Left ventricle myocardium superior (tissue), 1 donor: ENCODE results near the gene OR1K1. TPM values are rescaled to one million over a fixed set of nuclear protein-coding genes. Genes with fewer than 3 reads are reported as not detected.
"Not testable (repeated sequence)": the region's sequence is repeated elsewhere in the genome, so short reads cannot be mapped to it uniquely, and the experiment has no call there.

Source experiments
- ATAC-seq: fragments of 200-7000 bp; cut with Tn5 transposase; one replicate; pipeline ENCODE4 v1.9.1; 2020; ENCODE audit warnings: mild to moderate bottlenecking, moderate library complexity
- DNase-seq: peaks from one replicate; pipeline ENCODE4 v3.0.0-alpha.2; 2020
- intact Hi-C: fragments of 100-400 bp; cut with micrococcal nuclease; formaldehyde crosslinking; loops from one replicate; pipeline ENCODE4 v1.11.0; 2022
- total RNA-seq: library from RNA; stranded (reverse); fragmentation: NEBNext Ultra II Directional; extraction: Animal tissue kit (Norgen Biotek cat#: 25700); gene quantifications from one replicate; pipeline ENCODE4 v1.2.1, GENCODE V29; 2021
- donor health status: DM: no; HTN: yes; CAD: no; lungs with severe emphysema.

The OR1K1 gene
- total RNA-seq, 1 donor from 2014 or later: not detected

DNA sequence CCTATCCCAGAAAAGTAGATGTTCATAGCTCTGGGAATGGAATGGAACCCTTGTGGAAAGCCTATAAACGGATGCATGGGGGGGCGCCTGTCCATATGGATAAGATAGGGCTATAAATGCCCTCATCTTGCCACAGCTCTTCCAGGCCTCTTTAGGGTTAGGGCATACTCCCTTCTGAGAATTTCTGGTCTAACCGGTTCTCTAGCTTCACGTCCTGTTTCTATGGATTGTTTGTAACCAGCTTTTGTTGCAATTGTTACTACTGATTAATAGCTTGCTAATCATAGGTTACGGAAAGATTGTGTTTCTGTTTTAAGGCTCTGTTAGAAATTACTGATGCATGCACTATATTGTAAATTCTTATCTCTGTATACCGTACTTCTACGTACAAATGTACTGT is 9.3 kb downstream of the OR1K1 start:
- intact Hi-C loops, ATAC-seq: not testable (repeated sequence)

DNA sequence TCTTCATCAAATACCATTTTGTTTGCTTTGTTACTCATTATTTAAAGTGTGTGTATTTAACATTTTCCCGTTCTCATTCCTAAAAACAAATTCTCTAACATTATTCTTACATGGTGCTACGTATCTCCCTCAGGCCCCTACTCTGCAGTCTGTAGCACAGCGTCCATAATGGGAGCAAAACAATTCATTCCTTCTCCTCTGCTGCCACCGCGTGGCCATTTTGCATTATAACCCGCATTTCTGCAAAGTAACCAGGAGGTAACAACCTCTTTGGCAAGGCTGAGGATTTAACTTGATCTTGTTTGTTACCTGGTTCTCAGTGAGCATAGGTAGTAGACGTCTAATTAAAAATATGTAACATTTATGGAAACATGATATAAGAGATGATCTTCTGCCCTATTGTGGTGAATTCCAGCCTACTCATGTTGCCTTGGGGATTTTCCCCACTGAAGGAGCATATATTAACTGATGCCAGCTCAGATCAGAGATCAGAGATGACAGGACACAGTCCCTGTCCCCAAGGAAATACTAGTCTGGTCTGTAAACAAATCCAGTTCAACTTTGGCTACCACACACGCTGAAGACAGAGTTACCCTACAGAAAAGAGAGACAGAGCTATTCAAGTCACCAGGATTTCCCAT is 10.5 kb downstream of the OR1K1 start:
- peak; percentile 65 for DNase-seq
- intact Hi-C loops: loop anchor here (2.0 kb wide), 1 partner anchor 346 kb away; no protein-coding TSS in a partner anchor
- peak; percentile 88 for ATAC-seq

More for the DNA sequence above, 9.3 kb downstream of the OR1K1 start:
- not testable (repeated sequence) for DNase-seq

DNA sequence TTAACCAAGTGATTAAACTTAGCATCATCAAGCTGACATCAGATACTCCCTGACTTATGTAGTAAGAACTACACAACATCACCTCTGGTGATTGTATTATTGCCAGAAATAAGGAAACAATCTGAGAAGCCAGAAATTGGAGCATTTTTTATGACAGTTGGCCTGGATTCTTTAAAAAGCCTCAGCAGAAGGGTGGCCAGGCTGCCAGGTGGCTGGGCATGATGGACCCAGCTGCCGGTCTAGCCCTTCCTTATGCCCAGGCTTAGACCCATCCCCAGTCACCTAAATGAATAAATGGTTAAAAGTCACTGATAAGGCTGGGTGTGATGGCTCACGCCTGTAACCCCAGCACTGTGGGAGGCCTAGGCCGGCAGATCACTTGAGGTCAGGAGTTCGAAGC is 12.8 kb downstream of the OR1K1 start:
- DNase-seq (no peak), ATAC-seq (no peak)
- intact Hi-C loops: no loop called here

GRCh38 chr9:122814545-122814944 is 14.6 kb downstream of the OR1K1 start:
- intact Hi-C loops: no loop called here

GRCh38 chr9:122815544-122815943 is 15.6 kb downstream of the OR1K1 start:
- intact Hi-C loops: no loop called here
- ATAC-seq (no peak), DNase-seq (no peak)

More at GRCh38 chr9:122814545-122814944, 14.6 kb downstream of the OR1K1 start:
- ATAC-seq: no peak
- no peak for DNase-seq

- intact Hi-C loops: no loop called here
- DNase-seq (peak; percentile 55), ATAC-seq (peak; percentile 71)
Measured at GRCh38 chr9:122816163-122816867, 16.4 kb downstream of the OR1K1 start.

DNA sequence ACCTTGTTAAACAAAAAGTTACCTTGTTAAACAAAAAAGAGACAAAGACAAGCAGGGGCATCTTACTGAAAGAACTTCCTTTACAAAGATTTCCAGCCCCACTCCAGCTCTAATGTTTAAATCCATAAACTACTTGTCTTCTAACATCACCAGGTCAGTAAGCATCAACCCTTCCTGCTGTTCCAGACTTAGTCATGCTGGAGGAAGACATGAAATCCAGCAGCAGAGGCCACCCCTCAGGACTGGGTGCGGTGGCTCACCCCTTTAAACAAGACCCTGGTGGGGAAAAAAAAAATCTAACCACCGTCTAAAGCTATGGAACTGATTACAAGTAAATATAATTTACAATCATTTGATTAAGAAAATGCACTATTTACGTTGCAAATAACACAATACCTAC is 19.4 kb downstream of the OR1K1 start:
- DNase-seq: no peak
- no peak for ATAC-seq
- intact Hi-C loops: no loop called here

DNA sequence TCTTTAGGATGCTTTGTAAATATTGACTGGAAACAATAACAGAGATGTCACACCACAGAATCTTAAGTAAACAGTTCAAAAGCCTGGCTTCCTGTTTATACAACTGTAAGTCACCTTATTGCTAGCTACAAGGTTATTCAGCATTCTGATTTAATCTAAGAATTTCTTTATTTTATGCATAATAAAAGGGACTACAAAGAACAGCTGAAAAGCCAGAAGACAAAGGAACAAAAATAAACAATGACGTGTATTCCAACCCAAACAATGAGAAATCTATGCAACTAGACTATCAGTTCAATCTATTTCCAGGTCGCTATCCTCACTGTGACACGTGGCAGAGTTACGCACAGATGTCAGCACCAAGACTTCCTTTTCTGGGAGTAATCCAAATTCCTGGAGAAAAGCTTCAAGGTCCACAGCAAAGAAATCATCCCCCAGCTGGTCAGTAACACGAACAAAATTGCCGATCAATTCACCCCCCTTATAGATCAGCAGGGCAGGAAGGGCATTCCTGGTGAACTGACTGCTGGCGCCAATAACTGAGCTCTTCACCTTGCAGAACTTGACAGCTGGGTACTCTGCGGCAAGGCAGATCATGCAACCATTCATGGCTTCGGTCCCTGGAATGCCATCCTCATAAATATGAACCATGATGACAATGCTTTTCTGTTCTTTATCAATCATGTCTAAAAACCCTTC is 20.0 kb downstream of the OR1K1 start:
- intact Hi-C loops: no loop called here
- no peak for ATAC-seq
- no peak for DNase-seq

GRCh38 chr9:122820490-122820845 is 20.5 kb downstream of the OR1K1 start:
- no peak for DNase-seq
- ATAC-seq: no peak
- intact Hi-C loops: no loop called here

DNA sequence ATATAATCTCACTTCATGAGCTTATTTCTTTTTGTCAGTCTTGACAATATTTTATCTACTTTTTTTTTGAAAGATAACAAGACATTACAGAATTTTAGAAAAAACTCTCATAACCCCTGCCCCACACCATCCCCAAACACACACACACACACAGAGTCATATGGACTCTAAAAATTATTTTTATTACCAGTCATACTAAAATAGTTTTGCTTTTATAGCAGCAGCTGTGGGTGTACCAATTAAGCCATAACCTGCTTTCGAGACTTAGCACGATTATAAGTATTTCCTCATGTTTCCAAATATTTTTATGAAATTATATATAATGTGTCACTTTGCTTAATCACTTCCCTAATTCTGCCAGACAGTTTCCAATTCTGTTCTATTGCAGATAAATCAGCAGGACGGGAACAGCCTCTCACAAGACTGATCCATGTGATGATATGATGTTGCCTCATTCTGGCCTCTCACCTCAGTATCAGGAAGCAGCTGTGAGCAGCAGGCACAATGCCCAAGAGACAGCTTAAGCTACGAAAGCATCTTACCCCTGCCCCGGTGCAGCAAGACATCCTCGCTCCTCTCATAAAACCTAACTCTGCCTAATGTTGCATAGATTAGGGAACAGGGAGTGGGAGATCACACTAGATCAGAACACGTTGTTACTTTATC is 21.5 kb downstream of the OR1K1 start:
- DNase-seq (no peak), ATAC-seq (peak; percentile 61)
- intact Hi-C loops: no loop called here

DNA sequence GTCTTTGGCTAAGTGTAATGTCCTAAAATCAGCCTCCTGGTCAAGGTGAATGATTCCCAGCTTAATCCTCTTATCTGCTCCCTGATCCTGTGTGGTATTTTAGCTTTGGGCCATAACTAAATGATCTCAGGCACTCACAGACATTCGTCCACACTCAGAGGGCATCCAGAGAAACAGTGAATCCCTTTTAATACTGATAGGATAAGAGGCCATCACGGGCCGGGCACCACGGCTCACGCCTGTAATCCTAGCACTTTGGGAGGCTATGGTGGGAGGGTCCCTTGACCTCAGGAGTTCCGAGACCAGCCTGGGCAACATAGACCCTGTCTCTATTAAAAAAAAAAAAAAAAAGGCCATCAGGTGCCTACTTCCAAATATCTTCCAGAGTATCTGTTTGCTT is 22.1 kb downstream of the OR1K1 start:
- DNase-seq (no peak), ATAC-seq (no peak)

DNA sequence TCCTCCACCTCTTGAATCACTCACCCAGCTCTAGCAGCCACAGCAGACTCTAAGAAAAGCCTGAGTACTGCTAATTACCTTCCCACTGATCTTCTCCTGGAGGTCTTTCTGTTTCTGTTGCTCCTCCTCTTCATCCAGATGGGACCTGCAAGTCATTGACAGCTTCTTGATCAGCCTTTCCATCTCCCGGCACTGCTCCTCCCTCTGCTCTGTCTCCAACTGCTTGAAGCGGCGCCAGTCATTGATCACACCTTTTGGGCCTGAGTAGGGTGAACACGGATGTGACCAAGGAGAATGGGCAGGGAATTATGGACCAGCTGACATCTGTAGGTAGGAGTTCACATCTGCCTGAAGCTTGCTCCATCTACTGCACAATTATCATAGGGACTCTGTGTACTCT is 23.0 kb downstream of the OR1K1 start:
- ATAC-seq: no peak
- no peak for DNase-seq
- intact Hi-C loops: no loop called here

More for the DNA sequence above, 22.1 kb downstream of the OR1K1 start:
- intact Hi-C loops: no loop called here

DNA sequence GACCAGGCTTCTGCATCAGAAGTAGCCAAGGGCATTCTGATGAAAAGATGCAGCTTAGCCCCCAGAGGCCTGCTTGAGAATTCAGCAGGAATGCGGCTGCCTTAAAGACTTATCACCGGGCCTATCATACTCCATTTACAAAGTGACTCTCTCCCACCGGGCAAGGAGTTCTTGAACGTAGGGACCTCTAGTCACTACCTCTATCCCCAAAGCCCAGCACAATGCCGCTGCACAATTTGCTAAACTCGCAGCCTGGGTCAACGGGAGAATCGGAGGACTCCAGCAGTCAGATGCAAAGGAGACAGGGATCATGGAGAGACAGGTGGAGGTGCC is 27.8 kb downstream of the OR1K1 start:
- intact Hi-C loops: no loop called here
- DNase-seq: no peak
- peak; percentile 27 for ATAC-seq

GRCh38 chr9:122828965-122829284 is 29.0 kb downstream of the OR1K1 start:
- intact Hi-C loops, ATAC-seq, DNase-seq: not testable (repeated sequence)

DNA sequence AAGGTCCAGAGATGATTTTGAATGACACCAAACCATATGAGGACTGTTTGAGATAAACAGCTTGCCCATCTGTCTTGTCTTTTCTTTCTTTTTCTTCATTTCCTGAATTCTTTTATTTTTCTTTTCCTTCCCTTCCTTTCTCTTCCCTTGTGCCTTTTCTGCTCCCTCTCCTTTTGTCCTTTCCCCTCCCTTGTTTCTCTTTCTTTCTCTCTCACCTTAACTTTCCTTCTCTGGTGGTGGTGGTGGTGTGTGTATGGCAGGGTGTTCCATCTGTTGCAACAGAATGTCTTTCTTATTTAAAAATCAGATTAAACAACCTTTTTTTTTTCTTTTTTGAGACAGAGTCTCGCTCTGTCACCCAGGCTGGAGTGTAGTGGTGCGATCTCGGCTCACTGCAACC is 32.3 kb downstream of the OR1K1 start:
- ATAC-seq (no peak), DNase-seq (no peak)
- intact Hi-C loops: no loop called here

- intact Hi-C loops: no loop called here
- DNase-seq (no peak), ATAC-seq (no peak)
Measured at GRCh38 chr9:122835313-122835731, 35.4 kb downstream of the OR1K1 start.

GRCh38 chr9:122837266-122837850 is 37.4 kb downstream of the OR1K1 start:
- intact Hi-C loops: no loop called here
- no peak for DNase-seq
- no peak for ATAC-seq

DNA sequence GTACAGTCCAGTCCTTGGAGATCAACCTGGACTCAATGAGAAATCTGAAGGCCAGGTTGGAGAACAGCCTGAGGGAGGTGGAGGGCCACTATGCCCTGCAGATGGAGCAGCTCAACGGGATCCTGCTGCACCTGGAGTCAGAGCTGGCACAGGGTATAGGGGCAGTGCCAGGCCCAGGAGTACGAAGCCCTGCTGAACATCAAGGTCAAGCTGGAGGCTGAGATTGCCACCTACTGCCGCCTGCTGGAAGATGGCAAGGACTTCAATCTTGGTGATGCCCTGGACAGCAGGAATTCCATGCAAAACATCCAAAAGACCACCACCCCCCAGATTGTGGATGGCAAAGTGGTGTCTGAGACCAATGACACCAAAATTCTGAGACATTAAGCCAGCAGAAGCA is 38.5 kb downstream of the OR1K1 start:
- DNase-seq, ATAC-seq, intact Hi-C loops: not testable (repeated sequence)

DNA sequence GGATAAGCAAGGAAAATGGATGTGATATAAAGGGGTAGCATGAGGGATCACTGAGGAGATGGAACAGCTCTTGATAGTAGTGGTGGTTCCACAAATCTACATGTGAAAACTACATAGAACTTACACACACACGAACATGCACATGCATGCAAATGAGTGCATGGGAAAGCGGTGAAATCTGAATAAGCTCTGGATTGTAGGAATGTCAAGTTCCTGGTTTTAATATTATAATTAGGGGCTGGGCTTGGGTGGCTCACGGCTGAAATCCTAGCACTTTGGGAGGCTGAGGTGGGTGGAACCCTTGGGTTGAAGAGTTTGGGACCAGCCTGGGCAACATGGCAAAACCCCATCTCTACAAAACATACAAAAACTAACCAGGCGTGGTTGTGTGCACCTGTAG is 41.6 kb downstream of the OR1K1 start:
- intact Hi-C loops: no loop called here
- ATAC-seq (no peak), DNase-seq (no peak)

DNA sequence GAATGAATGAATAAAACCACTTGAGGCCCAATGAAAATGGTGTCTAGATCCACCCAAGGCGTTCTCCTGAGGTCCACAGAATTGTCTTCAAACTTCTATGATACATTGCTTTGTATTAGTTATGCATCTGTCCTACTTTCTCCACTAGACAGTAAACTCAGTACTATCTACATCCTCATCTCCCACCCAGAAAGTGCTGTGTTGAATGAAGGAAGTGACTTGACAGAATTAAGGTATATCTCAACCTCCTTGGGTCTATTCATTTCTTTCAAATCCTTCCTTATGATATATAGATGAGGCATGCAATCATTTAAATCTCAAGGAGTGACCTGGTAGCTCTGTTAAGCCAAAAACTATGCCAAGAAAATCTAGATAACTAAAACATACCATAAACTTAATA is 44.2 kb downstream of the OR1K1 start:
- intact Hi-C loops: no loop called here
- DNase-seq: no peak
- no peak for ATAC-seq
